Astrocyte of the cerebellum (primary cell): ENCODE results near the gene PGAP3.

Experiments
- DNase-seq: peaks from one replicate; pipeline ENCODE4 v3.0.0-alpha.2; 2011; ENCODE audit warnings: low read depth
- H3K4me3 ChIP-seq: 2 replicates; pipeline ENCODE4 v1.5.1; 2011; ENCODE audit warnings: mild to moderate bottlenecking, low read depth, low read length, moderate library complexity
- CTCF ChIP-seq: IDR thresholded peaks from 2 replicates; pipeline ENCODE4 v1.5.1; 2012; ENCODE audit warnings: low read length, low read depth, moderate library complexity, mild to moderate bottlenecking; ENCODE audit errors: missing control alignments
- in situ Hi-C: cut with HindIII; loops from 2 replicates; pipeline ENCODE4 v1.10.0; 2017; ENCODE audit warnings: low sequenced_read_pairs

PGAP3 gene

GRCh38 chr17:39623356-39623950, 64.4 kb downstream of the PGAP3 start:
- no peak overlapping the region for H3K4me3 ChIP-seq
- in situ Hi-C loops, result no loop called here
- TF ChIP-seq CTCF, result peak; percentile 97
- DNase-seq, result peak; percentile 12

- in situ Hi-C loops, result no loop called here
- no peak for DNase-seq
- TF ChIP-seq CTCF, result no peak
- no peak overlapping the region for H3K4me3 ChIP-seq
Observed at GRCh38 chr17:39622380-39623006, 65.4 kb downstream of the PGAP3 start.

GRCh38 chr17:39621523-39622379, 66.1 kb downstream of the PGAP3 start:
- DNase-seq, result peak; percentile 48
- in situ Hi-C loops, result no loop called here
- H3K4me3 ChIP-seq, result no peak overlapping the region
- TF ChIP-seq CTCF, result peak; percentile 100
